GM21619 (cell line): ENCODE data around the gene OTULINL.

Source experiments
- ATAC-seq: cut with Tn5 transposase; IDR thresholded peaks from one replicate; pipeline ENCODE4 v1.9.1; 2021; ENCODE audit not compliant: unreplicated experiment

Gene OTULINL

DNA sequence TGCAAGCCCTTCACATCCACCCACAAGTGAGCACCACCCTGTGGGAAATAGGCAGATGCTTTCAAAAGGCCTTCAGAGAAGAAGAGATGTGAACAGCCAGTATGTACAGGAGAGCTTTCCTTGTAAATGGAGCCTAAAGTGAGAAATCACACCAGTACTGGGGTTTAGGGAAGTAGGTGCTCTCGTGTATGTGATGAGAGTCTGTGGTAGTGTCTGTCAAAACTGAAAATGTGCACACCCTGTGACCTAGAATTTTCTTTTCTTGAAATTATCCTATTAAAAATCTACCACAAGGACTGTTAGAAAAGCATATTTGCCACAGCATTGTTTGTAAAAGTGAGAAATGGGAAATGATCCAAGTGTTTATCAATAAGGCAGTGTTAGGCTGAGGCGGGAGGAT lies 16.6 kb downstream of the OTULINL start:
- no peak for ATAC-seq

DNA sequence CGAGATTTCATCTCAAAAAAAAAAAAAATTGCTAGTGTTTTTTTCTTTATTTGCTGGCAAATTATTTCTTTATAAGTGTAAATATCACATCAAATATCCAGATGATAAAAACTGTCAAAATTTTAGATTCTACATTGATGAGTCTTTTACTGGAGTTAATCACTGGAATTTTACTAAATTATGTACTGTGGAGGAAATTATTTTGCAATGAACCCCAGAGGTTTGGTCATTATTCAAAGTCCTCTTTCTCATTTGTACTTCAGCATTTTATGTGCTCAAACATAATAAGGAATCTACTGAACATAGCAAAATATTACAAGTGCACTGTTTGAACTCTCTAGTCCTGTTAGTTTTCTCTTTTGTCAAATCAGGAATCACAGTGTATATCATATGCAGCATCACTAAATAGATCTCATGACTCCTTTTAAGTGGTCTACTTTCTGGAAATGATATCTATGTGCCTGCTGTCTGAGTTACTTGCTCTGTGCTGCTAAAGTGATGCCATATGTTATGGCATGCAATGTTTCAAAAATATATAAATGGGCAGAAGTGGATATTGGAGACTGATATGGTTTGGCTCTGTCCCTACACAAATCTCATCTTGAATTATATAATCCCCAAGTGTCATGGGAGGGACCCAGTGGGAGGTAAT lies 18.0 kb downstream of the OTULINL start:
- no peak for ATAC-seq

DNA sequence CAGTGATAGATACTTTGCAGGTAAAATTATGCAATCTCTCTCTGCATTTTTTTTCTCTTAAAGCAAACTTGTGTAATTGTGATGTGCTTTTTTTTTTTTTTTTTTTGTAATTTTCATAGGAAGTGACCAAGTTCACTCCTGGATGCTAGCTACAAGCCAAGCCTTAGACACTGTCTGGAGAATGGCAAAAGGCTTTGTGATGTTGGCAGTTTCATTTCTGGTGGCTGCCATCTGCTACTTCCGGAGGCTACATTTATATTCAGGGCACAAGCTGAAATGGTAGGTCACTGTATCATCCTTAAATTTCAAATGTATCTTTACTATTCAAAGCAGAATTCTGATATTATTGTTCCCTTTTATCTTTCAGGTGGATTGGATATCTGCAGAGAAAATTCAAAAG lies 19.3 kb downstream of the OTULINL start:
- no peak for ATAC-seq

DNA sequence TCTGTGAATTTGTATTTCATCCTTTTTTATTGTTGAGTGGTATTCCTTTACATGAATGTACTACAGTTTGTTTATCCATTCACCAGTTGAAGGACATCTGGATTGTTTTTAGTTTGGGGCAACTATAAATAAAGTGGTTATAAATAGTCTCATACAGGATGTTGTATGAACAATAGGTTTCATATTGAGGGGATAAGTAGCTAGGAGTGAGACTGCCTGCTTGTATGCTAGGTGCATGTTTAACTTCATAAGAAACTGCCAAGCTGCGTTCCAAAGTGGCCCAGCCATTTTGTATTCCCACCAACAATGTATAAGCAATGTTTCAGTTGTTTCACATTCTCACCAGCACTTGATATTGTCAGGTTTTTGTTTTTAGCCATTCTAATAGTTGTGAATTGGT lies 21.5 kb downstream of the OTULINL start:
- ATAC-seq, result no peak

DNA sequence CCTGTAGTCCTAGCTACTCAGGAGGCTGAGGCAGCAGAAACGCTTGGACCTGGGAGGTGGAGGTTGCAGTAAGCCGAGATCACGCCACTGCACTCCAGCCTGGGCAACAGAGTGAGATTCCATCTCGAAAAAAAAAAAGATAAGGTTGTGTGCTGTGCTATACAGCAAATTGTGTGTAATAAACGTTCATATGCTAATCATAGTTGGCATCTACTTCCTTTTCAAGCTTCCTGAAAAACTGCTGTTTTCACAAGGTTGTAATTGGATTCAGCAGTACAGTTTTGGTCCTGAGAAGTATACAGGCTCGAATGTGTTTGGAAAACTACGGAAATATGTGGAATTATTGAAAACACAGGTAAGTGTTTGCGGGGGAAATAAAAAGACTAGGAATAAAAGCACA lies 25.5 kb downstream of the OTULINL start:
- no peak for ATAC-seq

DNA sequence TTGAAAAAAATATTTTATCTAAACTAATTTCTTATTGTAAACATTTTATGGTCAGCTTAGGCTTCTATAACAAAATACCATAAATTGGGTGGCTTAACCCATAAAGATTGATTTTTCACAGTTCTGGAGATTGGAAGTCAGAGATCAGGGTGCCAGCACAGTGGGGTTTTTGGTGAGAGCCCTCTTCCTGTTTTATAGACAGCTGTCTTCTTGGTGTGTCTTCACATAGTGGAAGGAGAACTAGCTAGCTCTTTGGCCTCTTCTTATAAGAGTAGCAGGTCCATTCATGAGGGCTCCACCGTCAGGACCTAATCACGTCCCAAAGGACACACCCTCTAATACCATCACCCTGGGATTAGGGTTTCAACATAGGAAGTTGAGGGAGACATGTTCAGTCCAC lies 26.6 kb downstream of the OTULINL start:
- no peak for ATAC-seq

DNA sequence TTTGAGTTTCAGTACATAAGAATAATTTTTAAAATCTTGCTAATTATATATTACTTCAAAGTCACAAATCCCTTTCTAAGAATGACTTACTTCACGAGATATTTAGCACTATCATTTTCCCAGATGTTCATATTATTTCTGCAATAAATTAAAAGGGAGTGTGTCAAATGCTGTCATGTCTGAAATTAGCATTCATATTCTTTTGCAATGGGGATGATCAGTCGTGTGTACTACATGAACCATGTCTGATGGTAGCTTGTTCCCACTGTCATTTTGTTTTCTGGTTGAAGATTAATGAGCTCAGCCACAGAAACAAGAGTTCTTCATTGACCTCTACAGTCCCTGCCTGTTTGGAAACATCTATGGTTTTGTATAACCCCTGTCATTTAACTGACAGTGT lies 30.1 kb downstream of the OTULINL start:
- ATAC-seq, result no peak

DNA sequence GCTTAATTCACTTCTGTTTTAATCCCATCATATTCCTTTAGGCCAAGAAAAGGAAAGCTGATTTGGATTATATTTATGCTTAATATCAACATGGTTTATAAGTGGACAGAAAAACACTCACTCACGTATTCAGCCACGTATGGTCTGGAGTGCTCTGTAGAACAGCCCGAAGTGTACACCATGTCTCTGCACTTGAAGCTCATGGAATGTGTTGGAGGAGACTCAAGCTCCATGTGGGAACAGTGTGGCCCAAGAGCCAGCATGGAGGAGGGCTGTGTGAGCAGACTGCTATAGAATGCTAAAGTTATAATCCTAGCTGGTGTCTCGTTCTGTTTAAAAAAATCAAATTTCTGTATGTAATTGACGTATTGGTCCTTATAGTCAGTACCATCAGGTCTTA lies 32.9 kb downstream of the OTULINL start:
- ATAC-seq, result no peak

DNA sequence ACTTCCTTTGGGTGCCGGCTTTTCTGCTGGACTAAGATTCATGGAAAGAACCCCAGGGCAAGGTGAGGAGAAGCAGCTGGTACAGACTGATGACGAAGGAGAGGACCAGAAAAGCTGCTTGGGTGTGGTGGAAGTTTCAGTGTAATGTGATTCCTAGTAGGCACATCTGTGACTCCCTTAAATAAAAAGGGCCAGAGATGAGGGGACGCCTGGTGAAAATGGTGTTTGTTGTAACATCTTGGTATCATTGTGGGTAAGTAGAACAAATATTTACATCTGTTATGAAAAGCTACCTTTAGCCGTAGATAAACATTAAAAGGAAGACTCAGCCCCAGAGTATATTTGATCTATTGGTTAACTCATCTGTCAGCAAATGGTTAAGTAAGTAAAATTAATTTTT lies 33.8 kb downstream of the OTULINL start:
- ATAC-seq, result no peak

DNA sequence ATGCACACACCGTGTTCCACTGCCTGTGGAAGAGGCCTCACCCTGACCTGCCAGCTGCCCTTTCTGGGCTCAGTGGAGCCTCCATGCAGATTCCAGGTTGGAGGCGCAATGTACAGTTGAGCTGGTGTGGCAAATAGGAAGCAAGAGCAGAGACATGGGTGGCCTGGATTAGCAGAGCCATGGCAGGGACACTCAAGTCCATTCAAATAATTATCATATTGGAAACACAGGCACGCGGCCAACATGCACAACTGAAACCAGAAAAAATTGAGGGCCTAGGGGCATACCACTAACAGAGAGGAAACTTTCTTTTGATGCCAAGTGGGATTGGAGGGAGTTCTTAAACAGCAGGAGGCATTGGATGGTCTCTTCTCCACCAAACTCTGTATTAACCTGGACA lies 35.8 kb downstream of the OTULINL start:
- no peak for ATAC-seq

DNA sequence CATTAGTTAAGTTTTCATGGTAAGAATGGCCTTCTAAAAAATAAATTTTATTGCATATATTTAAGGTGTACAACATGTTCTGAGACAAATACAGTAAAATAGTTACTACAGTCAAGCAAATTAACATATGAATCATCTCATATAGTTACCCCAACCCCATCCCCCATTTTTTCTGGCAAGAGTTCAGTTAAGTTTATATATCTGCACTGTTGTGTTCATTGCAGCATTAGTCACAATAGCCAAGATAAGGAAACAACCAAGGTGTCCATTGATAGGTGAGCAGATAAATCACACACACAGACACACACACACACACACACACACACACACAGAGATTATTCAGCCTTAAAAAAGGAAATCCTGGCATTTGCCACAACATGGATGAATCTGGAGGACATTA lies 45.7 kb downstream of the OTULINL start:
- no peak for ATAC-seq

DNA sequence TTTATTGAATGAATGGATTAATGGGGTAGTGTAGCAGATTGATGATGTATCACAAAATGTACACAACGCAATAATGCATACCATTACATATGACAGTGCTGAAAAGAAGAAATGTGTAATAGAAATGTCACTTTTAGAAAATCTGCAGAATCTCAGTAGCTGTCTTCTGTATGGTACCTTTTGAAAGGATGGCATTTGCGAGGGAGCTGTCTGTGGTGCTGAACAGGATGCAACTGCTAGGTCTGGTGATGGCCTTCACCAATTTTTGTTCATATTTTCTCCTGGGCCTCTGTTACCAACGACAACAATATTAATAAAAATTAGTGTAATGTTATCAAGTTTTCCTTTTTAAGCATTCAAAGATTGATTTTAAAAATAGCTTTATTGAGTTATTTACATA lies 46.8 kb downstream of the OTULINL start:
- ATAC-seq, result no peak

DNA sequence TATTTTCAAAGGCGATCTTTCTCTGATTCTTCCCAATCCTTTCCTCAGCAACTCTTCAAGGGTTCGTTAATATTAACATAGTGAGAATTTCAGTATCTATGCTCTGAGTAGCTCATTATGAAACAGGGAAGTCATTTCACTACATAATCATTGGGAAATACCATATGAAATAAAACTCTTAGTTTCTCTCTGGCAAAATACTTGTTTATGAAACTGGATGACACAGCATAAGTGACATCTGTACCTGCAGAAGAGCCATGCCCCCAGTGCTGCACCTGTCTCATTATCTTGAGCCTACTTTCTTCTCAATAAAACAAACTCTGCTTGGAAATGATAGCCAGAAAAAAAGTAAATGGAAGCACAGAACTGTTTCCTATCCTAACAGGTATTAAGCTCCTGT lies 49.1 kb downstream of the OTULINL start:
- no peak for ATAC-seq

DNA sequence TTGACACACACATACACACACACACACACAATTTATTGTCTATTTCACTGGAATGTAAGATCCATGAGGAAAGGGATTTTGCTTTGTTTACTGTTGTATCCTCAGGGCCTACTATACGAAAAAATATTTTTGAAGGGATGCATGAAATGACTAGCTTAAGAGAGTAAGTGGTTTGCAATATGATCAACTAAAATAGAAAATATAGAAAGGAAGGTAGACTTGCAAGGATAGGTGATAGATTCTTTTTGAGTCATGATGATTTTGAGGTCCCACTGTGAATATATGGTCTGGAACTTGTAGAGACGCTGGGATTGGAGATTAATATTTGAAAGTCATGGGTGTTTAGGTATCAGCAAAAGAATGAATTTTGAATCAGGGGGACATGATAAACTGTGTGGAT lies 54.1 kb downstream of the OTULINL start:
- ATAC-seq, result no peak

DNA sequence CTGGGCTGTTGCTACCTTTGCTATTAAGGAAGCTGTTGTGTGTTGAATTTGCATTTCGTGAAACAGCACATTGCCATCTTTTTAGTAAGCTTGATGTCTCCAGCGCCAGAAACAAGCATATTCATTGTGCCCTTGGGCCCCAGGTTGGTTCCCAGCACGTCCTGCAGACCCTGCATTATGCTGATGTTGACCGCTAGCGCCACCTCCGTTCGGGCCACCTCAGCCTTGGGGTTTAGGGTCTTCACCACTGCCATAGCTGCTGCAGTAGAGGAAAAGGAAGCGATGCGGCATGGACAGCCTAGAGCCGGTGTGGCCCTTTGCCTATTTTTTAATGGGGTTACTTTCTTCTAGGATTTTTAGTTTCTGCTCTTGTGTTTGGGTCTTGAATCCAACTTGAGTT lies 59.2 kb downstream of the OTULINL start:
- no peak for ATAC-seq

DNA sequence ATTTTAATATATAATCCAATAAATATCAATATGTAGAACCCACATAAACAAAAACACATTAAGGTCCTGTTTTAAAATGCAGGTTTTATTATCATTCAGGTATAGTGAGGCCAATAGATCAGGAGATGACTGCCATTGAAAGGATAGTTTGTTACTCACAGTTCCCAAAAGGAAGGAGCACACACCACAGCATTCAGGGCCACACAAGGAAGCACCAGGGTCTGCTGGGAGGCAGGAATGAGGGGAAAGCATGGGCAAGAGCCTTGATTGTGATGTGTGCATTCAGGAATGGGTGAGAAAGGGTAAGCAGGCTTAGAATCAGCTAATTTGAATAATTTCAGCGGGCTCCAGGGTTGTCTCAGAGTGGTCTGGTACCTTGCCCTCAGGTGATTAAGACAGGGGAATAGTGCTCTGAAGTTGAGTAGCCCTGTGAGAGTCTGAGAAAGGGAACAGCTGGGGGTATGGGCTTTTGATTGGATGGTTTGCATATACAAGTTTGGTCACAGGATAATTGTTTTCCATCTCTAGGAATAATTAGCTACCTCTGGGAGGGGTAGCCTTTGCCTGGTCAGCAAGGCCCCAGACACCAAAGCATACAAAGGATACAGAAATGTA lies 63.1 kb downstream of the OTULINL start:
- no peak for ATAC-seq

DNA sequence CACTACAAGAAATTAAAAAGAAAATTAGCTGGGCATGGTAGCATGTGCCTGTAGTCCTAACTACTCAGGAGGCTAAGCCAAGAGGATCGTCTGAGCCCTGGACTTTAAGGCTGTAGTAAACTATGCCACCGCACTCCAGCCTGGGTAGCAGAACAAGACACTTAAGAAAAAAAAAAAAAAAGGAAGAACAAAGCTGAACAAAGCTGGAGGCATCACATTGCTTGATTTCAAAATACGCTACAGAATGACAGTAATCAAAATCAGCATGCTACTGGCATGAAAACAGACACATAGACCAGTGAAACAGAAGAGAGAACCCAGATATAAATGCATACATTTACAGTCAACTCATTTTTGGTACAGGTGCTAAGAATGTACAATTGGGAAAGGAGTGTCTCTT lies 68.5 kb downstream of the OTULINL start:
- no peak for ATAC-seq

DNA sequence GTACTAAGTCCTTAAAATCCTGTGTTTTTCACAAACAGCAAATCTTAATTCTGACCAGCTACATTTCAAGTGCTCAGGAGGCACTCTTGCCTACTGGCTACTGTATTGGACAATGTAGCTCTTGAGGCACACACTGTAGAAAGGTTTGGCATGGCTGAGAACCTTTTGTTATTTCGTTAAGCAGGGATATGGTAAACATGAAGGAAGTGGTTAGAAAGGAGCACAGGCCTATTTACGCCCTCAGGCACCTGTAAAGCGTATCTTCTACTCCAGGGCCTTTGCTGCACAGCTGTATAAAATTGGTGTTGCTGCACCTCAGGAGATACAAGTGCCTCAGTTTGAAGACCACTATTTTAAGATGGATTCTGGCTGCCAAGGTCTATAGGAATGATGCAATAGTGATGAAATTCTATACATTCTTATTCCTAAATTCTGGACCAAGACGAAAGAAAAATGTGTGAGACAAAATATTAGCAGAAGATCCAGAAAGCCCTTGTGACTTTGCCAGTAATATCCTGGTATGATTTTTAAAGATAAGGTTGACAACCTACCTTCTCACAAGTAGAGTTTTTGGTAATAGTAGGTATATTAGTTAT lies 73.7 kb downstream of the OTULINL start:
- no peak for ATAC-seq

DNA sequence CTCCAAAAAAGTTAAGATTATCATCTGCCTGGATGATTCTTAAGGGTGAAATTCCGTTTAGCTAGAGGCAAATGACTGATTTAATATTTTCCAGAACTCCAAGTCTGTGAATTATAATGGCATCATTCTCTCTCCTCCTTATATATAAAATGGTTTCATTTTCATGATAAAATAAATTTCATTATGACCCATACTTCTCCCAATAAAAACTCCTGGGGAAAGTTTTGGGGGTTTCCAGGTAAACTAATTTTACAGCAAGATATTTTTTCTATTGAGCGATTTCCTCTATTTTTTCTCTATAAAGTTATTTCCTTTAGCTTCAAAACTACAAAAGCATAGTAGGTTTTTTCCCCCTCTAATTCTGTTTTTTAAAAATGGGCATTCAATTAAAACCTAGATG lies 75.3 kb downstream of the OTULINL start:
- no peak for ATAC-seq

DNA sequence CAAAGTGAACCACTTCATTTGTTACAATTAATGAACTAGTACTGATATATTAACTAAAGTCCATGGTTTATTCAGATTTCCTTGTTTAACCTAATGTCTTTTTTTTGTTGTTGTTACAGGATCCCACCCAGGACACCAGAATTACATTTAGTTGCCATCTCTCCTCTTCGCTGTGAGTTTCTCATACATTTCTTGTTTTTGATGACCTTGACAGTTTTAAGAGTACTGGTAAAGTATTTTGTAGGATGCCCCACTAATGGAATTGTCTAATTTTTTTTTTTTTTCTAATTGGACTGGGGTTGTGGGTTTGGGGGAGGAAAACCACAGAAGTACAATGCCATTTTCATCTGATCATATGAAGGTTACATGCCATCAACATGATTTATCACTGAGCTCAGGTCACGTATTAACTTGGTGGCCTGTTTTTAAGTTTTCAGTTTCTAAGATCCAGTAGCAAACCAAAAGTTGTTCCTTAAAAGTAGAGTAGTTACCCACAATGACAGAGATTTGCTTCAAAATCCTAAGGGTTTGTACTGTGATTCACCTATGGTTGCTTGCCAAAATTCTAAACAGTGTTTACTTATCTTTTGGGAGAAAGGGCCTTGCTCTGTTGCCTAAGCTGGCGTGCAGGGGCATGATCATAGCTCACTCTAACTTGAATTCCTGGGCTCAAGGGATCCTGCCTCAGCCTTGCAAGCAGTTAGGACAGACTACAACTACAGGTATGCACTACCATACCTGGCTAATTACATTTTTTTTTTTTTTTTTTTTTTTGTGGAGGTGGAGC lies 78.4 kb downstream of the OTULINL start:
- no peak for ATAC-seq

DNA sequence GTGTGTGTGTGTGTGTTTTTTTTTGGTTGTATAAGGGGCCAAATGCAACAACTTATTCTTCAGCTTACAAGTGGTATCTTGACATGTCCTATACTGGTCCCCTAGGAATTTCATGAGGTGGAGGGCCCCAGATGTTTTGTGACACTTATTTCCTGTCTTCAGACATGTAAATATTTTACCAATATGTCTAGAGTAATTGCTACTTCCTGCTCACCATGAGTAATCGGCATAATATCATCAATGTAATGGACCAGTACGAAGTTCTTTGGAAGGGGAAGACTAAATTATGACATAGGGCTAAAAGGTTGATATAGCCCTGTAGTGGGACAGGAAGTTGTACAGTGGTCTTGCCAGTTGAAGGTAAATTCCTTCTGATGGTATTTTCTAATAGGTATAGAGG lies 79.2 kb downstream of the OTULINL start:
- no peak for ATAC-seq
